Smooth muscle cell (in vitro differentiated cells): Measurements from ENCODE around the gene ARHGAP28. TPM values are rescaled to one million over a fixed set of nuclear protein-coding genes. Genes with fewer than 3 reads are reported as not detected.

Experiments
- DNase-seq: peaks from one replicate; lab custom pipeline; 2025; ENCODE audit not compliant: unreplicated experiment; lab: John Stamatoyannopoulos, UW
- H2AFZ ChIP-seq: fragments of 200-600 bp; sonication (generic); 2 replicates; pipeline ENCODE4 v1.6.0; 2016; ENCODE audit warnings: antibody characterized with exemption, low read depth, mild to moderate bottlenecking
- H3F3A ChIP-seq: fragments of 200-600 bp; sonication (generic); 2 replicates; pipeline ENCODE4 v1.6.0; 2017; ENCODE audit warnings: antibody characterized with exemption, low read depth
- H3K27ac ChIP-seq: fragments of 200-600 bp; sonication (generic); 2 replicates; pipeline ENCODE4 v1.5.1; 2016; ENCODE audit warnings: low read depth, mild to moderate bottlenecking
- H3K27me3 ChIP-seq: fragments of 200-600 bp; sonication (generic); 2 replicates; pipeline ENCODE4 v1.6.1; 2016; ENCODE audit warnings: low read depth, mild to moderate bottlenecking
- H3K36me3 ChIP-seq: fragments of 200-600 bp; sonication (generic); 2 replicates; pipeline ENCODE4 v1.5.1; 2016; ENCODE audit warnings: low read depth
- H3K4me1 ChIP-seq: fragments of 200-600 bp; sonication (generic); 2 replicates; pipeline ENCODE4 v1.5.1; 2016; ENCODE audit warnings: low read depth
- H3K4me2 ChIP-seq: fragments of 200-600 bp; sonication (generic); 2 replicates; pipeline ENCODE4 v1.6.0; 2016; ENCODE audit warnings: mild to moderate bottlenecking
- H3K4me3 ChIP-seq: fragments of 200-600 bp; sonication (generic); 2 replicates; pipeline ENCODE4 v1.5.1; 2016; ENCODE audit warnings: mild to moderate bottlenecking
- H3K79me2 ChIP-seq: fragments of 200-600 bp; sonication (generic); 2 replicates; pipeline ENCODE4 v1.6.0; 2016; ENCODE audit warnings: low read depth, mild to moderate bottlenecking
- H3K9ac ChIP-seq: fragments of 200-600 bp; sonication (generic); 2 replicates; pipeline ENCODE4 v1.6.0; 2016; ENCODE audit warnings: low read depth
- H3K9me3 ChIP-seq: fragments of 200-600 bp; sonication (generic); replicated peaks from 2 replicates; pipeline ENCODE4 v1.5.1; 2016; ENCODE audit warnings: low read depth
- H4K20me1 ChIP-seq: fragments of 200-600 bp; sonication (generic); 2 replicates; pipeline ENCODE4 v1.6.0; 2016; ENCODE audit warnings: low read depth
- CTCF ChIP-seq: fragments of 200-600 bp; sonication (generic); IDR thresholded peaks from 2 replicates; pipeline ENCODE4 v1.5.1; 2017; ENCODE audit warnings: borderline replicate concordance, mild to moderate bottlenecking, antibody characterized with exemption; ENCODE audit not compliant: insufficient read depth, poor library complexity, severe bottlenecking
- WGBS: methylation state at CpG from one replicate; pipeline ENCODE4 v1.1.7; 2016; ENCODE audit warnings: low lambda C conversion rate; 5-methylcytosine and 5-hydroxymethylcytosine counted together
- polyA plus RNA-seq: library from polyadenylated mRNA; unstranded; fragments of >200 nt; fragmentation: Nextera tagmentation; extraction: Ambion mirVana; gene quantifications from 2 replicates; pipeline ENCODE4 v1.2.1, GENCODE V29; 2016
- total RNA-seq: library from RNA; depleted of rRNA; stranded (reverse); fragments of >200 nt; gene quantifications from 2 replicates; pipeline ENCODE4 v1.2.3, GENCODE V29; 2014

Gene ARHGAP28
- total and polyA plus RNA-seq, 2 experiments from 2014 or later: 16.2 to 27.7 TPM

GRCh38 chr18:6920099-6920955, 190.8 kb downstream of the ARHGAP28 start:
- Histone ChIP-seq H3K4me3 (no peak overlapping the region), H3K36me3 (no peaks in the 10 kb centered on the region), H2AFZ (no peak overlapping the region), H3K4me2 (no peak overlapping the region), H4K20me1 (no peaks in the 10 kb centered on the region), H3K4me1 (no peaks in the 10 kb centered on the region), H3K27ac (no peak overlapping the region), H3F3A (no peaks in the 10 kb centered on the region), H3K79me2 (no peaks in the 10 kb centered on the region), H3K9me3 (no peaks in the 10 kb centered on the region), H3K9ac (no peak overlapping the region), H3K27me3 (no peaks in the 10 kb centered on the region)
- DNase-seq: no peak
- TF ChIP-seq CTCF: peak; percentile 75
- WGBS: 80% methylated on average over 34 of the region's 37 CpGs

DNA sequence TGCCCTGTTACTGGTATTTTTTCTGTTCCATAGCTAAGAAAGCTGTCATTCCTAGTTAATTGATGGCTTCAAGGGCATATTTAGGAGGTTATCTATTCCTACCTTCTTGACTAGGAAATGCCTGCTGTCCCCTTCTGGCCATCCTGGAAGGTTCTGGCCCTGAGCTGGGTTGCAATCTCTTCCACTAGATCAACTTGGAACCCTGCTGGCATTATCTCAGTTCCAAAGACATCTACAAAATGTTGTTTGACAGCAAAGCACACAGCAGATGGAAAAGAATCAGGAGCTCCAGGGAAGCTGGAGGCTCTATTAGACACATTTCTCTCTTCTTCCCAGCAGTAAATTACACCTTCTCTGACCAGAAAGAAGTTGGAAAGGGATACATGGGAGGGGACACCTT, 192.1 kb downstream of the ARHGAP28 start:
- H3K27ac ChIP-seq: no peak overlapping the region
- no peaks in the 10 kb centered on the region for H3F3A ChIP-seq
- no peak overlapping the region for H3K4me2 ChIP-seq
- no peaks in the 10 kb centered on the region for H3K36me3 ChIP-seq
- TF ChIP-seq CTCF: no peak
- DNase-seq: no peak
- H3K9me3 ChIP-seq: no peaks in the 10 kb centered on the region
- H3K79me2 ChIP-seq: no peaks in the 10 kb centered on the region
- H4K20me1 ChIP-seq: no peaks in the 10 kb centered on the region
- no peaks in the 10 kb centered on the region for H3K27me3 ChIP-seq
- H3K9ac ChIP-seq: no peak overlapping the region
- H3K4me1 ChIP-seq: no peaks in the 10 kb centered on the region
- H2AFZ ChIP-seq: no peak overlapping the region
- H3K4me3 ChIP-seq: no peak overlapping the region

GRCh38 chr18:6923220-6923619, 193.7 kb downstream of the ARHGAP28 start:
- no peaks in the 10 kb centered on the region for H3K9me3 ChIP-seq

More at GRCh38 chr18:6923220-6923619, 193.7 kb downstream of the ARHGAP28 start:
- Histone ChIP-seq H2AFZ (no peak overlapping the region), H4K20me1 (no peaks in the 10 kb centered on the region), H3K4me2 (no peak overlapping the region), H3K4me3 (no peak overlapping the region), H3K36me3 (no peaks in the 10 kb centered on the region), H3F3A (no peaks in the 10 kb centered on the region), H3K4me1 (no peaks in the 10 kb centered on the region), H3K27me3 (no peaks in the 10 kb centered on the region), H3K27ac (no peak overlapping the region), H3K79me2 (no peaks in the 10 kb centered on the region), H3K9ac (no peak overlapping the region)
- TF ChIP-seq CTCF: no peak
- no peak for DNase-seq
- WGBS: 82% methylated on average over 1 of the region's 1 CpG
